HL-60 (cell line): Measurements from ENCODE around the gene COL18A1.

Source experiments
- DNase-seq, 2 experiments: peaks; one replicate each; pipeline ENCODE4 v3.0.0-alpha.2; 2010 to 2020; ENCODE audit warnings: low read depth in 1 of 2, low spot score in 1 of 2
- H3K27ac ChIP-seq: fragments of 250-450 bp; sonication (Bioruptor Pico); replicated peaks from 2 replicates; pipeline ENCODE4 v1.5.1; 2020; ENCODE audit warnings: mild to moderate bottlenecking, moderate library complexity
- H3K27me3 ChIP-seq: fragments of 250-450 bp; sonication (Bioruptor Pico); 2 replicates; pipeline ENCODE4 v1.5.1; 2021; ENCODE audit warnings: mild to moderate bottlenecking, moderate library complexity; ENCODE audit not compliant: insufficient read depth, poor library complexity, severe bottlenecking
- H3K4me3 ChIP-seq: replicated peaks from 2 replicates; pipeline ENCODE4 v1.5.1; 2011; ENCODE audit warnings: mild to moderate bottlenecking, control low read depth, low read length; ENCODE audit not compliant: insufficient read depth
- GABPA ChIP-seq: IDR thresholded peaks from 2 replicates; pipeline ENCODE4 v1.6.1; 2012; ENCODE audit warnings: low read depth
- POLR2AphosphoS5 ChIP-seq: IDR thresholded peaks from 2 replicates; pipeline ENCODE4 v1.6.1; 2012; ENCODE audit warnings: low read depth
- SPI1 ChIP-seq: IDR thresholded peaks from 2 replicates; pipeline ENCODE4 v1.6.1; 2012; ENCODE audit warnings: low read depth, mild to moderate bottlenecking, borderline replicate concordance
- TF ChIP-seq, protein P1 (sequence below): IDR thresholded peaks from 2 replicates; pipeline ENCODE4 v1.6.1; 2012; ENCODE audit warnings: low read depth; ENCODE audit not compliant: insufficient replicate concordance
- TF ChIP-seq, protein P2 (sequence below): IDR thresholded peaks from one replicate; pipeline ENCODE4 v1.5.1; 2011; ENCODE audit warnings: low read length, control low read depth, inconsistent platforms; ENCODE audit not compliant: insufficient read depth

COL18A1 gene

DNA sequence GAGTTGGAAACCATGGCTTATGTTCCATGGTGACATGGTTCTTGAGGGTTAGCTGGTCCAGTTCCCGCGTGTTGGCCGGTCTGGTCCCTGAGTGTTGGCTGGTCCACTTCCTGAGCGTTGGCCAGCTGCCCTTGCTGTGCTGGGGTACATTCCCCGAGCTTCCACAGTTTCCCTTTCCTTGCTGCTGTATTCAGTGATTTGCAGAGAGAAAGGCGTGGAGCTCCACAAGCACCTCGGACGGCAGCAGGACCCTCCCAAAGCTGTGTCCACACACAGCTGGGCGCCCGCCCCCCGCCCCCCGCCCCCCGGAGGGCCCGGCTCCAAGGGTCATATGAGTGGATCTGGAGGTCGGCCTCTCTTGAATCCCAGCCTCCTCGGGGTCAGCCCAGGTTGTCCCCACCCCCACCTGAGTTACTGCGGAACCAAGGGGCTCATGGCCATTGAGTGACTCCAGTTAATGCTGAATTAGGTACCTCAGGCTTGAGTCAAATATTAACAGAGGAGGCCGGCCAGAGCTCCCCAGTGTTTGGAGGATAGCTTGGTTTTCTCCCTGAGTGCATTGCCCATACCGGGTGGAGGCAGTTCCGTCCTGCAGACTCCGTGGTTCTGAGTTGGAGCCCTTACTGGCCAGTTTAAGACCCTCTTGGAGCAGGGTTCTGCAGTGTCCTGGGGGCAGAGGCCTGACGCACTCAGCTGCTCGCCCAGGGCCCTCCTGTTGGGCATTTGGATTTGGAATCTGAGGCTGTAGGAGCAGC, 18.4 kb downstream of the COL18A1 start:
- TF ChIP-seq SPI1 (no peak), POLR2AphosphoS5 (no peak), GABPA (no peak)
- TF ChIP-seq, protein P1, sequence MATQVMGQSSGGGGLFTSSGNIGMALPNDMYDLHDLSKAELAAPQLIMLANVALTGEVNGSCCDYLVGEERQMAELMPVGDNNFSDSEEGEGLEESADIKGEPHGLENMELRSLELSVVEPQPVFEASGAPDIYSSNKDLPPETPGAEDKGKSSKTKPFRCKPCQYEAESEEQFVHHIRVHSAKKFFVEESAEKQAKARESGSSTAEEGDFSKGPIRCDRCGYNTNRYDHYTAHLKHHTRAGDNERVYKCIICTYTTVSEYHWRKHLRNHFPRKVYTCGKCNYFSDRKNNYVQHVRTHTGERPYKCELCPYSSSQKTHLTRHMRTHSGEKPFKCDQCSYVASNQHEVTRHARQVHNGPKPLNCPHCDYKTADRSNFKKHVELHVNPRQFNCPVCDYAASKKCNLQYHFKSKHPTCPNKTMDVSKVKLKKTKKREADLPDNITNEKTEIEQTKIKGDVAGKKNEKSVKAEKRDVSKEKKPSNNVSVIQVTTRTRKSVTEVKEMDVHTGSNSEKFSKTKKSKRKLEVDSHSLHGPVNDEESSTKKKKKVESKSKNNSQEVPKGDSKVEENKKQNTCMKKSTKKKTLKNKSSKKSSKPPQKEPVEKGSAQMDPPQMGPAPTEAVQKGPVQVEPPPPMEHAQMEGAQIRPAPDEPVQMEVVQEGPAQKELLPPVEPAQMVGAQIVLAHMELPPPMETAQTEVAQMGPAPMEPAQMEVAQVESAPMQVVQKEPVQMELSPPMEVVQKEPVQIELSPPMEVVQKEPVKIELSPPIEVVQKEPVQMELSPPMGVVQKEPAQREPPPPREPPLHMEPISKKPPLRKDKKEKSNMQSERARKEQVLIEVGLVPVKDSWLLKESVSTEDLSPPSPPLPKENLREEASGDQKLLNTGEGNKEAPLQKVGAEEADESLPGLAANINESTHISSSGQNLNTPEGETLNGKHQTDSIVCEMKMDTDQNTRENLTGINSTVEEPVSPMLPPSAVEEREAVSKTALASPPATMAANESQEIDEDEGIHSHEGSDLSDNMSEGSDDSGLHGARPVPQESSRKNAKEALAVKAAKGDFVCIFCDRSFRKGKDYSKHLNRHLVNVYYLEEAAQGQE, result no peak
- TF ChIP-seq, protein P2, sequence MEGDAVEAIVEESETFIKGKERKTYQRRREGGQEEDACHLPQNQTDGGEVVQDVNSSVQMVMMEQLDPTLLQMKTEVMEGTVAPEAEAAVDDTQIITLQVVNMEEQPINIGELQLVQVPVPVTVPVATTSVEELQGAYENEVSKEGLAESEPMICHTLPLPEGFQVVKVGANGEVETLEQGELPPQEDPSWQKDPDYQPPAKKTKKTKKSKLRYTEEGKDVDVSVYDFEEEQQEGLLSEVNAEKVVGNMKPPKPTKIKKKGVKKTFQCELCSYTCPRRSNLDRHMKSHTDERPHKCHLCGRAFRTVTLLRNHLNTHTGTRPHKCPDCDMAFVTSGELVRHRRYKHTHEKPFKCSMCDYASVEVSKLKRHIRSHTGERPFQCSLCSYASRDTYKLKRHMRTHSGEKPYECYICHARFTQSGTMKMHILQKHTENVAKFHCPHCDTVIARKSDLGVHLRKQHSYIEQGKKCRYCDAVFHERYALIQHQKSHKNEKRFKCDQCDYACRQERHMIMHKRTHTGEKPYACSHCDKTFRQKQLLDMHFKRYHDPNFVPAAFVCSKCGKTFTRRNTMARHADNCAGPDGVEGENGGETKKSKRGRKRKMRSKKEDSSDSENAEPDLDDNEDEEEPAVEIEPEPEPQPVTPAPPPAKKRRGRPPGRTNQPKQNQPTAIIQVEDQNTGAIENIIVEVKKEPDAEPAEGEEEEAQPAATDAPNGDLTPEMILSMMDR, result no peak
- H3K27me3 ChIP-seq, result no peaks in the 10 kb centered on the region
- H3K27ac ChIP-seq, result no peak overlapping the region
- no peak overlapping the region for H3K4me3 ChIP-seq
- no peak for DNase-seq

DNA sequence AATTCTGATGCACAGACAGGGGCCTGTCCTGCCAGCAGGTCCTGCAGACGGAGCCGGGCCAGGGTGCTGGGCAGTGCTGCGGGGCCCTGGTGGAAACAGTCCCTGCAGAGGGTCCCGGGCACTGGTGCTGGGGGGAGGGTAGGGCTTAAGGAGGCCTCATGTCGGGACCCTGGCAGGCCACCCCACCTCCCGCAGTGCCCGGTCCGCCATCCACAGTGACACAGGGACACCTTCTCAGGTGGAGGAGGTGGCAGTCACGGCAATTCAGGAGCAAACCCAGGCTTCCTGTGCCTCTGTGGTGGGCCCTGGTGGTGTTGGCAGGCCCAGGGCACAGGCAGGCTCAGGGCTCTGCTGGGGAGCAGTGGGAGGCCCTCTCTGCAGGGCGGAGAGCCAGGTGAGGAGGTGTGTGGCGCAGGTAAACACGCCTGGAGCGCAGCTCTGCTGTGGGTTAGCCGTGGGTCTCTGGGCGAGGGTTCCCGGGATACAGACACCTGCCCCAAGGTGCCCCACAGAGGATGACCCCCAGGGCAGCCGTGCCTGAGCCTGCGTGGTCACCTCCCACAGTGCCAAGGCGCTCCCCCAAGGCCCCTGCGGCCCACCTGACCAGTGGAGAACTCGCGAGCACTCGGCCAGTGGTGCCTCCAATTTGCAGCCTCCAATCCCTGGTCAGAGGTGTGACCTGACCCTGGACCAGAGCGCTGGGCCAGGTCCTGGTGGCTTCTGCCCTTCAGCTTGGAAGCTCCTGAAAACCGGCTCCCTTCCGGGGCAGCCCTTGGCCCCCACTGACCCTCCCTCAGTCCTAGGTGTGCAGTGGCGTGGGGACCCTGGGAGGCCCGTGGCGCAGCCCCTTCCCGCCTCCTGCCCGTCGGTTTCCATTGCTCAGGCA, 19.2 kb downstream of the COL18A1 start:
- TF ChIP-seq SPI1 (no peak), POLR2AphosphoS5 (no peak), GABPA (no peak)
- TF ChIP-seq, protein P2, result no peak
- TF ChIP-seq, protein P1, result no peak
- no peak overlapping the region for H3K4me3 ChIP-seq
- H3K27ac ChIP-seq, result no peak overlapping the region
- no peak for DNase-seq
- no peaks in the 10 kb centered on the region for H3K27me3 ChIP-seq

DNA sequence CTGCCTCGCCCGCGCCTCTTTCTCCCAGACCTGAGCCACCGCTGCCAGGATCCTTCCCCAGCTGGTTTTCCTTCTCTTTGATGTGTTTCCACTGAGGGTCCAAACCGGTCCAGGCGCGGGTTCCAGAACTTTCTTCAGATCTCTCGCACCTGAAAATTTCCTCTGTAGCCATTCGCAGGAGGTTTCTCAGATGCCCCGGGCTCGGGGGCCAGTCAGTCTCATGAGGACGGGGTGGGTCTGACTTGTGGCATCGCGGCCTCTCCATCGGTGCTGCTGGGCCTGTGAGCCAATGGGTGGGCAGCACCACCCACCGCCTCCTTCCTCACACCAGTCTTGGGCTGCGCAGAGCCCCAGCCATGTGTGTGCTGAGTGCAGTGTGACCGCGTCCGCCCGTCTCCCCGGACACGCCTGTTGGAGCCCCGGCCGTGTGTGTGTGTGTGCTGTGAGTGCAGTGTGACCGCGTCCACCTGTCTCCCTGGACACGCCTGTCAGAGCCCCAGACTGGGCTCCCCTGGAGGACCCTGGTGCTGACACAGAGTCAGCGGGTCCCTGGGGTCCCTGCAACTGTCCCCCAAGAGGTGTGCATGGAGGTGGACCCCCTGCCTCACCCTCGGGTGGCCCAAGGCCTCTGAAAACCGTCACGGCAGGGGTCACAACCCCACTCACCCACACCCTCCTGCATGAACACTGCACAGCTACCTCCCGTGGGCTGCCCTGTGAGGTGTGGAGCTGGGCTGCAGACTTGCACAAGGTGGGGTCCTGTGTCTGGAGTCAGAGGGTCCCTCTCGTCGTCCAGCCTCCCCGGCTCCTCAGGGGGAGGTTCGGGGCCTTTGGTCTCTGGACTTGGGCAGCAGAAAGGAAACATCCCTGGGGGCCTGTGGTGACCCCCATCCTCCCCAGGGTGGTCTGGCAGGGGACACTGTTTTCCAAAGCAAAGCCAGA, 20.2 kb downstream of the COL18A1 start:
- TF ChIP-seq POLR2AphosphoS5 (no peak), SPI1 (no peak), GABPA (no peak)
- TF ChIP-seq, protein P1, result no peak
- TF ChIP-seq, protein P2, result no peak
- no peak overlapping the region for H3K4me3 ChIP-seq
- no peaks in the 10 kb centered on the region for H3K27me3 ChIP-seq
- no peak for DNase-seq
- H3K27ac ChIP-seq, result no peak overlapping the region
